ENCODE results near the gene MSX1.

Gene MSX1

GRCh38 chr4:4841156-4841555, 18.3 kb upstream of the MSX1 start:
- DNase-seq: no peak

GRCh38 chr4:4842476-4843441, 16.7 kb upstream of the MSX1 start:
- no peak for DNase-seq

- DNase-seq: no peak
These were observed 15.7 kb upstream of the MSX1 start for GRCh38 chr4:4843635-4844291.

- no peak for DNase-seq
These were observed 14.4 kb upstream of the MSX1 start for GRCh38 chr4:4845027-4845426.

- no peak for DNase-seq
These were observed 12.5 kb upstream of the MSX1 start for GRCh38 chr4:4847011-4847410.

- no peak for DNase-seq
These were observed 10.9 kb upstream of the MSX1 start for GRCh38 chr4:4848540-4848939.

GRCh38 chr4:4849106-4849505, 10.4 kb upstream of the MSX1 start:
- no peak for DNase-seq

- DNase-seq: no peak
These were observed 9.8 kb upstream of the MSX1 start for GRCh38 chr4:4849524-4850193.

GRCh38 chr4:4851081-4851480, 8.4 kb upstream of the MSX1 start:
- no peak for DNase-seq

GRCh38 chr4:4851906-4852305, 7.6 kb upstream of the MSX1 start:
- no peak for DNase-seq

GRCh38 chr4:4852591-4853362, 6.7 kb upstream of the MSX1 start:
- no peak for DNase-seq

GRCh38 chr4:4853371-4853823, 6.1 kb upstream of the MSX1 start:
- no peak for DNase-seq

- no peak for DNase-seq
These were observed 5.4 kb upstream of the MSX1 start for GRCh38 chr4:4853921-4854648.

- DNase-seq: no peak
These were observed 4.7 kb upstream of the MSX1 start for GRCh38 chr4:4854649-4855295.

GRCh38 chr4:4855301-4856070, 4.0 kb upstream of the MSX1 start:
- DNase-seq: no peak

- DNase-seq: no peak
These were observed 3.1 kb upstream of the MSX1 start for GRCh38 chr4:4856071-4857000.

- DNase-seq: no peak
These were observed 2.3 kb upstream of the MSX1 start for GRCh38 chr4:4857001-4857808.

- DNase-seq: no peak
These were observed 1.5 kb upstream of the MSX1 start for GRCh38 chr4:4857809-4858508.

Data from SHP77 (cell line).